Suppressor macrophage treated with lipopolysaccharide for 1 hour (primary cell): Measurements from ENCODE around the gene ACSM4.

ENCODE experiments used
- DNase-seq, 3 donors: peaks; one replicate each; pipeline ENCODE4 v3.0.0-alpha.2; 2020 to 2022

ACSM4 gene

DNA sequence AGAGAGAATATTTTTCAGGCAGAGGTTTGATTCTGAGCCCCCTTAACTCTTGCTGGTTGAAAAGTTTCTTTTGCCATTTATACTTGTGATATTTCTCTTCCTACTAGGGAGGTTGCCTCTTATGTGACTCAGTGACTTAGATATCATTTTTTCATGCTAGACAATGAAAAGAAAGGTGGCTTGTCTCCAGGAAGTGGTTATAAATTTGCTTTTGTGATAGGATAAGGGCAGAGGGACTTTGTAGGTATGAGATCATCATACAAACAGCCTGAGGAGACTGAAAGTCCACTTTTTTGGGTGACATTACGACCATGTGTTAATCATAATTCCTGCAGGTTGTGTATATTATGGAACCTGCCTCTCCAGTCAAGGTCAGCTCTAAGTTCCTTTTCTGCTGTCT is 35.8 kb downstream of the ACSM4 start:
- DNase-seq, result no peak

GRCh38 chr12:7344833-7345606 is 41.1 kb downstream of the ACSM4 start:
- peak; percentile 53 to 77 (median 74) for DNase-seq

DNA sequence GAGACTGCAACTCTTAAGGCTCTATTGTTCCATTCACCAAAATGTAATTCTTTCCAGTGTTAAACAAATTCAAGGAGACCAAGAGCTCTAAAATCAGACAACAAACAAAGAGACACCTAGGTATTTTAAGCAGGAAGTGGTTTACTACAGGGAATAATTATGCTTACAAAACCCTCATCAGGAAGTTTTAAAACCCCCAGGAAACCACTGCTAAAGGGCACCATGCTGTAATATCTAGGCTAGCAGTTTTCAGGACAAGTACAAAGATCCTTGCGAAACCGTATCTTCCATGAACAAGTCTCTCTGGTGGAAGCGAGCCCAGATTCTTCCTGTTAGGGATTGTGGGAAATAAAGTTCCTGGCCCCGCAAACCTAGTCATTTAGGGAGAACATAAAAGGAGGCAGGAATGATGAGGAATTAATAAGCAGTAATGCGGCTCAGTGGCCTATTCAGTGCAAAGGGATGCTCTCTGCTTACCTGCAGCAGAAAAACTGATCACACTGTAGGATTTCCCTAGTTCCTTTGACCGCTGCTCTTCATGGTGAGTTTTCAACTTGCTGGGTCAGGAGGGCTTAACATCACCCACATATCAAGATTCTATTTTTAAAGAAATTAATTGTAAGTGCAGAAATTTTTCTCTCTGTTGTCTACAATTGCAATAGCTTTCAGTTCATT is 42.8 kb downstream of the ACSM4 start:
- peak; percentile 13 to 33 (median 30) for DNase-seq

DNA sequence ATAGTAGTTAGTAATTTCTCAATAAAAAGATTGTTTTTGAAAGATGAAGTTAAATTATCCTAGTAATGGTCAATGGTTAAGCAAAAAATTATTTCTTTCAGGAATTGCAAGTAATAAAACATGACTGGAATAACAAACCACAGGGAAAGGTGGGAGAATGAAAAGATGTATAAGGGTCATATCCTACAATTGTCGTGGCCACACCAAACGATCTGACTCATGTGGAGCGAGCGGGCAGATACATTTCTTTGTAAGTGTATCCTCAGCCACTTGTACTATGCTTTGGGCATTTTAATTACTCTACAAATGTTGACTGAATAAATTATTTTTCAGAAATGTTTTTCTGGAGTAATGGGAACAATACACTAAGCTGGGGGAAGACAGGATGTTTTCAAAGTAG is 45.5 kb downstream of the ACSM4 start:
- DNase-seq, result no peak

DNA sequence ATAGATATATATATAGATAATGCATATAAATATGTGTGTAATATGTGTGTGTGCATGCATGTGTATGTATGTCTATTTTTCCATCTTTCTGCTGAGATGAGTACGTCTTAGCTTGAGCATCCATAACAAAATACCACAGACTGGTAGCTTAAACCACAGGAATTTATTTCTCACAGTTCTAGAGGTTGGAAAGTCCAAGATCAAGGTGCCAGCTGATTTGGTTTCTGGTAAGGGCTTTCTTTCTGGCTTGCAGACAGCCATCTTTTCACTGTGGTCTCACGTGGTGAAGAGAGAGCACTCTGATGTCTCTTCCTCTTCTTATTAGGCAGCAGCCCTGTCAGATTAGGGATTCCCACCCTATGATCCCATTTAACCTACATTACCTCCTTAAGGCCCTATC is 47.3 kb downstream of the ACSM4 start:
- DNase-seq, result no peak

DNA sequence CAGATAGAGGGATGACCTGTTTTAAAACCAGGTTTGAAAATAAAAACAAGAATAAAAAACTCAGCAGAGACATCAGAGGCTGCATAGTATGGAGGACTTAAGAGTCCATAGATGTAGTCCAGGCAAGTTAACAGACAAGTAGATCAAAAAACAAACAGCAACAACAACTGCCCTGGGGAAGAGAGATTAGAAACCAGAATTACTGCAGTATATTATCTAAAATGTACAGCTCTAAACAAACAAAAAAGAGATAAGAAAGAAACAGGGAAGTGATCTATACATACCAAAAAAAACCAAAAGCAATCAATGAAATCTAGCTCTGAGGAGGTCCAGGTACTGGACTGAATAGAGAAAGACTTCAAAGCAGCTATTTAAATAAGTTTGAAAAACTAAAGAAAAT is 48.8 kb downstream of the ACSM4 start:
- DNase-seq, result no peak

DNA sequence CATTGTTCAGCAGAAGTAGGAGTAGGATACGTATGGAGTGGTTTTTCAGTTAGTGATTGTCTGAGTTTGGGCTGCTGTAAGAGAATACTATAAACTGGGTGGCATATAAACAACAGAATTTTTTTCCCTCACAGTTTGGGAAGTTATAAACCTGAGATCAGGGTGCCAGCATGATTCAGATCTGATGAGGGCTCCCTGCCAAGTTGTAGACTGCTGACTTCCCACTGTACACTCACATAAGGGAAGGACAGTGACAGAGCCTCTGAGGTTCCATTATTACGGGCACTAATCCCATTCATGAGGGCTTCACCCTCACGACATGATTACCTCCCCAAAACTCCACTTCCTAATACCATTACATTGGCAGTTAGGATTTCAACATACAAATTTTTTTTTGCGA is 50.7 kb downstream of the ACSM4 start:
- DNase-seq, result peak in 1 of 3 donors; percentile 18

GRCh38 chr12:7361265-7361664 is 57.4 kb downstream of the ACSM4 start:
- peak in 2 of 3 donors; percentile 21 to 23 for DNase-seq

- DNase-seq, result no peak
These were observed 58.9 kb downstream of the ACSM4 start for GRCh38 chr12:7362734-7363133.

DNA sequence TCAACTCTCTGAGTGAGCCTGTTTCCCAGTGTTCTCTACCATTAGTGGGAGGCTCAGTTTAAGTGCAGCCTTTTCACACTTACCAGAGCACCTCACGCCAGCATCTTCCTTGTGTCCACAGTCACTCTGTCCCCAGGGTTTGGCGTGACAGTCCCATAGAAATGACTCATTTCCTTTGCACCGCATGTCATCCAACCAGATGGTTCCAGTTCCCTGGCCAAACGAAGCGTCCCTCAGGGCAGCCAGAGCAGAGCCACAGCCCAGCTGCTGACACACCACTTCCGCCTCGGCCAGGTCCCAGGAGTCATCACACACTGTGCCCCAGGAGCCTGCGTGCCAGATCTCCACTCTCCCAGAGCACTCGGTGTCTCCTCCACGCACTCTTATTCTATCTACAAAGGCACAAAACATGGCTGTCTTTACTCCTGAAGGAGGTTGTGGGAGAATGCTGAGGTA is 65.4 kb downstream of the ACSM4 start:
- peak; percentile 11 to 34 (median 34) for DNase-seq

DNA sequence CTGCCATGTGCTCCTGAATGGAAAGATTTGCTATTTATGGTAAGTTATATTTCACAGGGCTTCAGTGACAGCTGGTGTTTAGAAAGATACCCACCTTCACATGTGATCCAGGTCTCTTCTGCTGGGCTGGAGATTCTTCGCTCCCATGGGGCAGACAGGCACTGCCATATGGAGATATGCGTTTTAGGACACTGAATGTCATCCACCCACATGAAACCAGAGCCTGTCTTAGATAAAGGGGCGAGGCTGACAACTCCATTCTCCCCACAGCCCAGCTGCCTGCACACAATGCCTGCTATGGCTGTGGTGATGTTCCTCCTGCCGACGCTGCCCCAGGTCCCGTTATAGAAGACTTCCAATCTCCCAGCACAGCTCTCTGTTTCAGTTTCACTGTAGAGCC is 69.4 kb downstream of the ACSM4 start:
- no peak for DNase-seq

- peak; percentile 60 to 70 (median 61) for DNase-seq
These were observed 70.7 kb downstream of the ACSM4 start for GRCh38 chr12:7374423-7375144.

- no peak for DNase-seq
These were observed 71.3 kb downstream of the ACSM4 start for GRCh38 chr12:7375145-7375543.

DNA sequence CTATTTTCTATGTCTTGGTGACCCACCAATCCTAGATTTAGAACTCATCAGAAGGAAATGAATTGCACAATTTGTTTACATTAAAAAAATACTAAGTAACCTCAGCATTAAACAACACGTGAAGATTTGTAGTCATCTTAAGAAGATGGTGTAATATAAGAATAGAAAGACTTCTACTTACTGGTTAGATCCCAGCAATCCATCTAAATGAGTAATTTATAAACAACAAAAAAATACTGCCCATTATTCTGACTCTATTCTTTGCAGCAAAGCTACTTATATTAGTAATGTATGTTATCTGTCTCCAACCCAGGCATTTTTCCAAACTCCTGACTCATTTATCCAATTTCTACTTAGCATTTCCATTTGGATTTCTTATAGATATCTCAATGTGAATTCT is 72.3 kb downstream of the ACSM4 start:
- DNase-seq, result no peak
